GM03348 (cell line): Measurements from ENCODE around the gene SNRNP200.

ENCODE experiments used
- DNase-seq: peaks from one replicate; pipeline ENCODE4 v3.0.0; 2012; ENCODE audit warnings: low spot score

The SNRNP200 gene

GRCh38 chr2:96251721-96252292, 53.5 kb downstream of the SNRNP200 start:
- DNase-seq: peak; percentile 66

- no peak for DNase-seq
Observed at GRCh38 chr2:96250188-96250587, 55.2 kb downstream of the SNRNP200 start.

GRCh38 chr2:96249654-96250053, 55.7 kb downstream of the SNRNP200 start:
- peak; percentile 90 for DNase-seq

GRCh38 chr2:96248624-96249023, 56.7 kb downstream of the SNRNP200 start:
- no peak for DNase-seq

GRCh38 chr2:96247896-96248295, 57.5 kb downstream of the SNRNP200 start:
- no peak for DNase-seq

- no peak for DNase-seq
Observed at GRCh38 chr2:96247009-96247408, 58.3 kb downstream of the SNRNP200 start.

GRCh38 chr2:96245609-96246390, 59.5 kb downstream of the SNRNP200 start:
- no peak for DNase-seq

GRCh38 chr2:96243843-96244242, 61.5 kb downstream of the SNRNP200 start:
- DNase-seq: no peak

- peak; percentile 58 for DNase-seq
Observed at GRCh38 chr2:96241900-96242611, 63.3 kb downstream of the SNRNP200 start.

GRCh38 chr2:96241227-96241626, 64.1 kb downstream of the SNRNP200 start:
- no peak for DNase-seq

- no peak for DNase-seq
Observed at GRCh38 chr2:96240341-96241038, 64.9 kb downstream of the SNRNP200 start.

- DNase-seq: no peak
Observed at GRCh38 chr2:96239745-96240264, 65.5 kb downstream of the SNRNP200 start.

GRCh38 chr2:96239091-96239490, 66.3 kb downstream of the SNRNP200 start:
- no peak for DNase-seq

GRCh38 chr2:96238266-96238665, 67.1 kb downstream of the SNRNP200 start:
- DNase-seq: no peak

- DNase-seq: no peak
Observed at GRCh38 chr2:96236882-96237281, 68.5 kb downstream of the SNRNP200 start.

- DNase-seq: no peak
Observed at GRCh38 chr2:96233880-96234316, 71.4 kb downstream of the SNRNP200 start.

GRCh38 chr2:96233436-96233835, 71.9 kb downstream of the SNRNP200 start:
- DNase-seq: no peak

GRCh38 chr2:96231316-96231715, 74.0 kb downstream of the SNRNP200 start:
- no peak for DNase-seq

GRCh38 chr2:96225016-96225533, 80.3 kb downstream of the SNRNP200 start:
- no peak for DNase-seq
